Measurements from ENCODE around the gene SLC9C2. TPM values are rescaled to one million over a fixed set of nuclear protein-coding genes. Genes with fewer than 3 reads are reported as not detected.
A peak's percentile ranks its signal among the peaks of the same experiment; 100 is the strongest.

SLC9C2 gene
- total RNA-seq, 1 experiment from 2014 or later, result not detected

DNA sequence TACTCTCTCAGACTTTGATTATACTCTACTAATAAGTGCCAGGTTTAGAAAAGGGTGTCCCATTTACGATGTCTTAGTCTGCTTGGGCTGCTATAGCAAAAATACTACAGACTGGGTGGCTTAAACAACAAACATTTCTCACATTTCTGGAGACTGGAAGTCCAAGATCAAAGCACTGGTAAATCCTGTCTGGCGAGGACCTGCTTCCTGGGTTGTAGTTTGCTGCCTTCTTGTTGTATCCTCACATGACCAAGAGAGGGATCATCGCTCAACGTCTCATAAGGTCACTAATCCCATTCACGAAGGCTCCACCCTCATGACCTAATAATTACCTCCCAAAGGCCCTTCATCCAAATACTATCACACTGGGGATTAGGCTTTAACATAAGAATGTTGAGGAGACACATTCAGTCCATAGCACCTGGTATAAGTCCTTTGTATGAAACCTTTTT is 113.7 kb downstream of the SLC9C2 start:
- Histone ChIP-seq H2AFZ (ENCODE audit: low read length) (no peak overlapping the region), H3K4me2 (ENCODE audit: insufficient read depth, insufficient read length, low read length) (no peak overlapping the region), H4K20me1 (ENCODE audit: control insufficient read depth, insufficient read depth, insufficient read length) (no peaks in the 10 kb centered on the region), H4K8ac (replicated peaks; ENCODE audit: insufficient read length, low read depth, low read length) (no peak overlapping the region), H3K14ac (ENCODE audit: insufficient read depth, low read length) (no peak overlapping the region), H3K4me1 (ENCODE audit: insufficient read depth, low read length) (no peaks in the 10 kb centered on the region), H3K27me3 (ENCODE audit: insufficient read depth, low read length) (no peaks in the 10 kb centered on the region), H3T11ph (ENCODE audit: low read length) (no peak overlapping the region), H3K79me2 (ENCODE audit: insufficient read depth, low read length) (no peaks in the 10 kb centered on the region), H3K79me1 (ENCODE audit: insufficient read depth, low read depth, low read length, poor library complexity, severe bottlenecking) (no peaks in the 10 kb centered on the region), H3K23ac (ENCODE audit: insufficient read length, low read depth, low read length) (no peak overlapping the region), H3K56ac (ENCODE audit: insufficient read length, low read depth, low read length) (no peak overlapping the region), H4K5ac (ENCODE audit: insufficient read length, low read depth, low read length) (no peak overlapping the region), H3K27ac (ENCODE audit: insufficient read length, low read depth, low read length) (peak overlapping the region; percentile 7), H3K9me3 (ENCODE audit: control insufficient read depth, low read depth, low read length) (peaks cover 11% of the 10 kb centered on the region), H3K18ac (ENCODE audit: insufficient read length, low read depth, low read length) (no peak overlapping the region), H2BK120ac (ENCODE audit: low read depth, low read length, poor library complexity, severe bottlenecking) (no peak overlapping the region), H3K4ac (ENCODE audit: low read depth, low read length) (no peak overlapping the region), H2BK12ac (ENCODE audit: insufficient read length, low read depth, low read length) (no peak overlapping the region), H4K91ac (ENCODE audit: insufficient read length, low read depth, low read length) (no peak overlapping the region), H2BK15ac (ENCODE audit: low read depth, low read length) (no peak overlapping the region), H2BK5ac (ENCODE audit: insufficient read length, low read length) (no peak overlapping the region), H2AK5ac (ENCODE audit: insufficient read length, low read length) (no peak overlapping the region), H3K23me2 (ENCODE audit: insufficient read length, low read depth, low read length, poor library complexity, severe bottlenecking) (no peaks in the 10 kb centered on the region), H3K9ac (ENCODE audit: extremely low read depth, insufficient read length, low read length) (no peak overlapping the region), H2BK20ac (ENCODE audit: low read depth, low read length, poor library complexity, severe bottlenecking) (no peak overlapping the region)
- TF ChIP-seq, protein P1, sequence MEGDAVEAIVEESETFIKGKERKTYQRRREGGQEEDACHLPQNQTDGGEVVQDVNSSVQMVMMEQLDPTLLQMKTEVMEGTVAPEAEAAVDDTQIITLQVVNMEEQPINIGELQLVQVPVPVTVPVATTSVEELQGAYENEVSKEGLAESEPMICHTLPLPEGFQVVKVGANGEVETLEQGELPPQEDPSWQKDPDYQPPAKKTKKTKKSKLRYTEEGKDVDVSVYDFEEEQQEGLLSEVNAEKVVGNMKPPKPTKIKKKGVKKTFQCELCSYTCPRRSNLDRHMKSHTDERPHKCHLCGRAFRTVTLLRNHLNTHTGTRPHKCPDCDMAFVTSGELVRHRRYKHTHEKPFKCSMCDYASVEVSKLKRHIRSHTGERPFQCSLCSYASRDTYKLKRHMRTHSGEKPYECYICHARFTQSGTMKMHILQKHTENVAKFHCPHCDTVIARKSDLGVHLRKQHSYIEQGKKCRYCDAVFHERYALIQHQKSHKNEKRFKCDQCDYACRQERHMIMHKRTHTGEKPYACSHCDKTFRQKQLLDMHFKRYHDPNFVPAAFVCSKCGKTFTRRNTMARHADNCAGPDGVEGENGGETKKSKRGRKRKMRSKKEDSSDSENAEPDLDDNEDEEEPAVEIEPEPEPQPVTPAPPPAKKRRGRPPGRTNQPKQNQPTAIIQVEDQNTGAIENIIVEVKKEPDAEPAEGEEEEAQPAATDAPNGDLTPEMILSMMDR (conservative IDR thresholded peaks at IDR 0.05), result peak; percentile 32; the same call in 1 of the 3 replicates
- Mint-ChIP-seq H3K36me3 (ENCODE audit: insufficient read depth in 1 of 3, low read depth in 3 of 3) (peaks cover 66 to 88% (median 77%) of the 10 kb centered on the region in 3 experiments), H3K27me3 (ENCODE audit: low read depth) (no peaks in the 10 kb centered on the region), H3K4me1 (peaks cover 22 to 25% of the 10 kb centered on the region in 2 experiments), H3K9me3 (peaks cover 15 to 16% of the 10 kb centered on the region in 2 experiments), H3K27ac (peak overlapping the region in 2 of 3 experiments; percentile 52 to 76; a peak in 3 of 7 replicates), H3K4me3 (no peak overlapping the region; a peak in 1 of 5 replicates)
- DNase-seq, result peak; percentile 58
- WGBS (ENCODE audit: extremely low coverage, insufficient read length, low lambda C conversion rate), result no CpG with 5 or more reads among the region's 5 CpGs
